Osteoblast (primary cell): Measurements from ENCODE around the gene BSCL2. TPM values are rescaled to one million over a fixed set of nuclear protein-coding genes. Genes with fewer than 3 reads are reported as not detected.
A peak's percentile ranks its signal among the peaks of the same experiment; 100 is the strongest.

Source experiments
- DNase-seq: peaks from one replicate; pipeline ENCODE4 v3.0.0; 2011; ENCODE audit warnings: low spot score, mixed read lengths; ENCODE audit not compliant: insufficient read length; ENCODE audit errors: missing footprints
- H2AFZ ChIP-seq: 2 replicates; pipeline ENCODE4 v1.6.0; 2011; ENCODE audit warnings: mild to moderate bottlenecking, low read length
- H3K27ac ChIP-seq: 2 replicates; pipeline ENCODE4 v1.5.1; 2011; ENCODE audit warnings: mild to moderate bottlenecking, low read depth, low read length, moderate library complexity
- H3K27me3 ChIP-seq: 2 replicates; pipeline ENCODE4 v1.6.0; 2012; ENCODE audit warnings: mild to moderate bottlenecking, control low read depth, inconsistent platforms, low read length, moderate library complexity; ENCODE audit not compliant: insufficient read depth
- H3K36me3 ChIP-seq: 2 replicates; pipeline ENCODE4 v1.5.1; 2011; ENCODE audit warnings: mild to moderate bottlenecking, low read length, control low read depth, moderate library complexity; ENCODE audit not compliant: insufficient read depth
- H3K4me1 ChIP-seq: 2 replicates; pipeline ENCODE4 v1.5.1; 2011; ENCODE audit warnings: mild to moderate bottlenecking, low read length, control low read depth, moderate library complexity; ENCODE audit not compliant: insufficient read depth
- H3K4me2 ChIP-seq: 2 replicates; pipeline ENCODE4 v1.6.0; 2011; ENCODE audit warnings: mild to moderate bottlenecking, low read length; ENCODE audit not compliant: insufficient read depth
- H3K4me3 ChIP-seq: fragments of 200-600 bp; sonication (generic); 3 replicates; pipeline ENCODE4 v1.5.1; 2012; ENCODE audit warnings: mild to moderate bottlenecking, low read length, inconsistent platforms; ENCODE audit not compliant: insufficient read depth
- H3K79me2 ChIP-seq: 2 replicates; pipeline ENCODE4 v1.6.0; 2012; ENCODE audit warnings: mild to moderate bottlenecking, low read length, control low read depth, inconsistent platforms; ENCODE audit not compliant: insufficient read depth
- H3K9me3 ChIP-seq: 2 replicates; pipeline ENCODE4 v1.5.1; 2011; ENCODE audit warnings: low read depth, low read length, control low read depth
- H4K20me1 ChIP-seq: 2 replicates; pipeline ENCODE4 v1.6.0; 2012; ENCODE audit warnings: mild to moderate bottlenecking, low read length, control low read depth; ENCODE audit not compliant: insufficient read depth
- CTCF ChIP-seq: IDR thresholded peaks from 2 replicates; pipeline ENCODE4 v1.5.1; 2011; ENCODE audit warnings: mild to moderate bottlenecking, low read depth, low read length, moderate library complexity; ENCODE audit errors: extremely low read depth
- total RNA-seq: library from RNA; depleted of rRNA; stranded (reverse); fragments of >200 nt; gene quantifications from 2 replicates; pipeline ENCODE4 v1.2.3, GENCODE V29; 2012

Gene BSCL2
- 63.6 and 67.7 TPM in 2 replicates for total RNA-seq

- peak within 1 kb of the TSS; percentile 75 for H3K4me3 ChIP-seq
Observed at GRCh38 chr11:62707277-62707861, at the start of gene BSCL2, which contains the start of gene GNG3. TSS of gene BSCL2 (minus strand) at chr11:62707424. CDS start at chr11:62707195, 229 bp downstream. TSS of gene GNG3 (plus strand) at chr11:62707676. CDS start at chr11:62708296, 620 bp downstream.

GRCh38 chr11:62755086-62755615 is 47.9 kb upstream of the BSCL2 start:
- no peak for TF ChIP-seq CTCF
- Histone ChIP-seq H4K20me1 (no peaks in the 10 kb centered on the region), H3K4me3 (no peak overlapping the region), H3K9me3 (no peaks in the 10 kb centered on the region), H3K27me3 (no peaks in the 10 kb centered on the region), H3K27ac (no peak overlapping the region), H3K79me2 (peaks cover 22% of the 10 kb centered on the region), H3K36me3 (peaks cover 8% of the 10 kb centered on the region), H2AFZ (no peak overlapping the region), H3K4me1 (peaks cover 3% of the 10 kb centered on the region), H3K4me2 (no peak overlapping the region)
- no peak for DNase-seq

More at GRCh38 chr11:62707277-62707861, at the start of gene BSCL2, which contains the start of gene GNG3:
- Histone ChIP-seq H3K36me3 (peaks cover 24% of the 10 kb centered on the region), H3K27ac (peak within 1 kb of the TSS; percentile 34), H3K9me3 (no peaks in the 10 kb centered on the region), H3K4me1 (peaks cover 29% of the 10 kb centered on the region), H2AFZ (peak within 1 kb of the TSS; percentile 75), H3K4me2 (peak within 1 kb of the TSS; percentile 98), H3K27me3 (no peaks in the 10 kb centered on the region), H4K20me1 (no peaks in the 10 kb centered on the region), H3K79me2 (peaks cover 10% of the 10 kb centered on the region)
- no peak for TF ChIP-seq CTCF
- DNase-seq: no peak

- H3K36me3 ChIP-seq: peaks cover 8% of the 10 kb centered on the region
- H3K4me3 ChIP-seq: peak within 1 kb of the TSS; percentile 89
- no peak for TF ChIP-seq CTCF
- no peaks in the 10 kb centered on the region for H3K9me3 ChIP-seq
- H3K79me2 ChIP-seq: peaks cover 22% of the 10 kb centered on the region
- peaks cover 3% of the 10 kb centered on the region for H3K4me1 ChIP-seq
- H4K20me1 ChIP-seq: no peaks in the 10 kb centered on the region
- no peaks in the 10 kb centered on the region for H3K27me3 ChIP-seq
- DNase-seq: peak; percentile 98
- H2AFZ ChIP-seq: peak within 1 kb of the TSS; percentile 98
- H3K27ac ChIP-seq: peak within 1 kb of the TSS; percentile 90
- peak within 1 kb of the TSS; percentile 88 for H3K4me2 ChIP-seq
Observed at GRCh38 chr11:62753736-62754603, 46.7 kb upstream of the BSCL2 start, which contains the start of gene ZBTB3. TSS of gene ZBTB3 (minus strand) at chr11:62754160. CDS start at chr11:62753664, 496 bp downstream.
